GM23338 (cell line): ENCODE data around the gene HAUS8.

Experiments used
- CREB1 ChIP-seq: fragments of 250-450 bp; sonication (Bioruptor Pico); IDR thresholded peaks from 2 replicates; pipeline ENCODE4 v1.5.0; 2020; ENCODE audit warnings: low read depth, mild to moderate bottlenecking, moderate library complexity
- CTCF ChIP-seq, 2 experiments: fragments of 200-600 bp in 1 of 2; sonication (generic) in 1 of 2; conservative IDR thresholded peaks; 2 replicates each; pipeline versions ENCODE4 v1.5.1 to v1.6.1; 2016 to 2017; ENCODE audit warnings: antibody characterized with exemption in 2 of 2, low read depth in 2 of 2, mild to moderate bottlenecking in 2 of 2, moderate library complexity in 1 of 2
- ETS1 ChIP-seq: IDR thresholded peaks from 2 replicates; pipeline ENCODE4 v1.6.1; 2016; ENCODE audit warnings: antibody characterized with exemption
- EZH2 ChIP-seq: fragments of 200-600 bp; sonication (generic); IDR thresholded peaks from one replicate; pipeline ENCODE4 v1.8.0; 2017; ENCODE audit warnings: antibody characterized with exemption, mild to moderate bottlenecking, low read depth; ENCODE audit not compliant: unreplicated experiment
- EZH2phosphoT487 ChIP-seq: fragments of 200-600 bp; sonication (generic); IDR thresholded peaks from one replicate; pipeline ENCODE4 v1.8.1; 2018; ENCODE audit warnings: antibody characterized with exemption; ENCODE audit not compliant: unreplicated experiment
- JUNB ChIP-seq: IDR thresholded peaks from one replicate; pipeline ENCODE4 v1.6.1; 2016; ENCODE audit warnings: antibody characterized with exemption; ENCODE audit not compliant: unreplicated experiment
- NANOG ChIP-seq: IDR thresholded peaks from 2 replicates; pipeline ENCODE4 v1.6.1; 2016; ENCODE audit warnings: antibody characterized with exemption, borderline replicate concordance
- POLR2AphosphoS5 ChIP-seq: IDR thresholded peaks from 2 replicates; pipeline ENCODE4 v1.6.1; 2016; ENCODE audit warnings: antibody characterized with exemption, low read depth
- REST ChIP-seq: IDR thresholded peaks from one replicate; pipeline ENCODE4 v1.6.1; 2018; ENCODE audit warnings: antibody characterized with exemption; ENCODE audit not compliant: unreplicated experiment
- STAT1 ChIP-seq: IDR thresholded peaks from one replicate; pipeline ENCODE4 v1.6.1; 2016; ENCODE audit warnings: antibody characterized with exemption; ENCODE audit not compliant: unreplicated experiment
- ZNF331 ChIP-seq: fragments of 250-450 bp; sonication (Bioruptor Pico); IDR thresholded peaks from 2 replicates; pipeline ENCODE4 v1.5.0; 2020; ENCODE audit warnings: low read depth, mild to moderate bottlenecking, moderate library complexity
- ZNF462 ChIP-seq: fragments of 250-450 bp; sonication (Bioruptor Pico); IDR thresholded peaks from 2 replicates; pipeline ENCODE4 v1.5.0; 2020; ENCODE audit warnings: mild to moderate bottlenecking, moderate library complexity

GRCh38 chr19:17080440-17080801, 5.2 kb upstream of the HAUS8 start:
- TF ChIP-seq CTCF (conservative IDR thresholded peaks at IDR 0.05; ENCODE audit: low read depth in 2 of 2): no peak
- TF ChIP-seq POLR2AphosphoS5: no peak
- TF ChIP-seq JUNB: no peak
- TF ChIP-seq ETS1: no peak
- TF ChIP-seq CREB1 (CRISPR knock-in tag): no peak
- TF ChIP-seq STAT1: no peak
- TF ChIP-seq REST: no peak
- no peak for TF ChIP-seq EZH2phosphoT487
- TF ChIP-seq EZH2: no peak
- TF ChIP-seq ZNF331 (CRISPR knock-in tag): no peak
- TF ChIP-seq NANOG: no peak
- TF ChIP-seq ZNF462 (CRISPR knock-in tag): no peak
